PC-9 (cell line): ENCODE results near the gene MICAL3. TPM values are rescaled to one million over a fixed set of nuclear protein-coding genes. Genes with fewer than 3 reads are reported as not detected.

Experiments
- BruUV-seq: library from RNA; stranded (reverse); fragments of 400-500 nt; replicated peaks from 2 replicates; lab custom pipeline; 2021; lab: Mats Ljungman, UMichigan
- CTCF ChIA-PET: fragments of 300-600 bp; sonication (Branson Sonifier 250); formaldehyde crosslinking; loops from one replicate; lab custom pipeline; 2022; ENCODE audit warnings: antibody characterized with exemption; lab: Charles Lee
- POLR2A ChIA-PET: fragments of 300-600 bp; sonication (Branson Sonifier 250); formaldehyde crosslinking; loops from one replicate; lab custom pipeline; 2022; ENCODE audit warnings: antibody characterized with exemption; ENCODE audit not compliant: unreplicated experiment; lab: Charles Lee
- DNase-seq, 2 experiments: peaks; one replicate each; pipeline versions ENCODE4 v3.0.0 to v3.0.0-alpha.2; 2015 to 2022; ENCODE audit warnings: mixed read lengths in 1 of 2
- H2AFZ ChIP-seq: fragments of 200-600 bp; sonication (generic); 2 replicates; pipeline ENCODE4 v1.8.1; 2017; ENCODE audit warnings: antibody characterized with exemption
- H3F3A ChIP-seq: fragments of 200-600 bp; sonication (generic); 2 replicates; pipeline ENCODE4 v1.8.1; 2017; ENCODE audit warnings: antibody characterized with exemption, mild to moderate bottlenecking, low read depth; ENCODE audit not compliant: insufficient read depth
- H3K27ac ChIP-seq: fragments of 200-600 bp; sonication (generic); 2 replicates; pipeline ENCODE4 v1.6.1; 2016; ENCODE audit warnings: mixed run types
- H3K27me3 ChIP-seq: fragments of 200-600 bp; sonication (generic); 2 replicates; pipeline ENCODE4 v1.6.1; 2016; ENCODE audit warnings: low read depth, mixed run types; ENCODE audit not compliant: insufficient read depth
- H3K36me3 ChIP-seq: fragments of 200-600 bp; sonication (generic); 2 replicates; pipeline ENCODE4 v1.6.1; 2016; ENCODE audit warnings: low read depth, mixed run types
- H3K4me1 ChIP-seq: fragments of 200-600 bp; sonication (generic); replicated peaks from 2 replicates; pipeline ENCODE4 v1.6.1; 2016; ENCODE audit warnings: mixed run types; ENCODE audit not compliant: insufficient read depth
- H3K4me2 ChIP-seq: fragments of 200-600 bp; sonication (generic); 2 replicates; pipeline ENCODE4 v1.6.1; 2017; ENCODE audit warnings: mixed run types
- H3K4me3 ChIP-seq: fragments of 200-600 bp; sonication (generic); 2 replicates; pipeline ENCODE4 v1.6.1; 2016; ENCODE audit warnings: mixed run types
- H3K79me2 ChIP-seq: fragments of 200-600 bp; sonication (generic); 2 replicates; pipeline ENCODE4 v1.6.1; 2017; ENCODE audit warnings: low read depth, mixed run types
- H3K9me2 ChIP-seq: fragments of 200-600 bp; sonication (generic); 2 replicates; pipeline ENCODE4 v1.8.1; 2017; ENCODE audit warnings: mild to moderate bottlenecking; ENCODE audit not compliant: insufficient read depth
- H3K9me3 ChIP-seq: fragments of 200-600 bp; sonication (generic); 2 replicates; pipeline ENCODE4 v1.8.1; 2016; ENCODE audit warnings: low read depth; ENCODE audit not compliant: insufficient read depth
- H4K20me1 ChIP-seq: fragments of 200-600 bp; sonication (generic); 2 replicates; pipeline ENCODE4 v1.8.1; 2017; ENCODE audit not compliant: insufficient read depth
- EZH2 ChIP-seq: fragments of 200-600 bp; sonication (generic); IDR thresholded peaks from 2 replicates; pipeline ENCODE4 v1.8.0; 2017; ENCODE audit warnings: antibody characterized with exemption, low read depth
- intact Hi-C: fragments of 100-400 bp; cut with micrococcal nuclease; formaldehyde crosslinking; loops from one replicate; pipeline ENCODE4 v1.10.0; 2022; ENCODE audit not compliant: unreplicated experiment
- total RNA-seq: library from RNA; stranded (reverse); gene quantifications from 2 replicates; pipeline ENCODE4 v1.2.3, GENCODE V29; 2021
- TF ChIP-seq, protein P1 (sequence below): fragments of 200-600 bp; sonication (generic); conservative IDR thresholded peaks from 2 replicates; pipeline ENCODE4 v1.6.1; 2017; ENCODE audit warnings: mixed run types, antibody characterized with exemption, mild to moderate bottlenecking, moderate library complexity

MICAL3 gene
- total RNA-seq, 1 experiment from 2014 or later: 27.4 TPM

DNA sequence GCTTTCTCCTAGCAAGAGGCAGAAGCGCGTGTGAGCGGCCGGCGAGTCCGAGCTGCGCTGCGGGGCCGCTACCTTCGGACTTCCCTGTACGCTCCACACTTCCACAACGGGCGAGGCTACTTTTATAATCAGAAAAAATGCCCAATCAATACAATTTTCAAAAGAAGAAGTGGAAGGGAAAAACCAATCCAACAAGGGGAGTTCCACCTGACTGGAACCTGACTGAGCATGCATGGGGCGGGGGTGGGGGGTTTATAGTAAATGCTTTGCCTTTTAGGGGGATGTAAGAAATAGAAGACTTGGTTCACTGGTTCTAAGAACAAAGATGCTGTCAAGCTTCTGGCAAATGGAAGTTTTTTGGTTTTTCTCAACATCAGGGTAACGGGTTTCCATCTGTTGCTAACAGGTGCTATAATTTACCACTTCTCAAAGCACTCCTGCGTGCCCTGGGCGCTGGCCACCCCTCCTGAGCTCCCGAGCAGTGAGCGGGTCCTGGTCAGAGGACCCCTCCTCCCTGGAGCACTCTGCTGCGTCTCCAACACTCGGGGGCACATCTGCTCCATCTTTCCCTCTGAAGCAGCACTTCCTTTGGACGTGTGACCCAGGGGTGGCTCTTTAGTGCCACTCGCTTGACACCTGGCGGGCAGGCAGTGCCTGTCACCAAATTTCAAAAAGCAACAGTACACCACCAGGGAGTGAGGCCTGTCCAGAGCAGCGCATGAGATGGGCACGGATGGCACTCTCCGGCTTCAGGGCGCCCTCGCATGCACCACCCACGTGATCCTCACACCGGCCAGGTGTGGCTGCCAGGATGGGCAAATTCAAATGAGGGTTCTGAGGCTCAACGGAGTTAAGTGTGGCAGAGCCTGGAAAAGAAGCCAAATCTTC lies 228.5 kb downstream of the MICAL3 start:
- H3K9me3 ChIP-seq: no peaks in the 10 kb centered on the region
- no peaks in the 10 kb centered on the region for H3K27me3 ChIP-seq
- no peak for DNase-seq
- no peak overlapping the region for H3K4me2 ChIP-seq
- TF ChIP-seq, protein P1, sequence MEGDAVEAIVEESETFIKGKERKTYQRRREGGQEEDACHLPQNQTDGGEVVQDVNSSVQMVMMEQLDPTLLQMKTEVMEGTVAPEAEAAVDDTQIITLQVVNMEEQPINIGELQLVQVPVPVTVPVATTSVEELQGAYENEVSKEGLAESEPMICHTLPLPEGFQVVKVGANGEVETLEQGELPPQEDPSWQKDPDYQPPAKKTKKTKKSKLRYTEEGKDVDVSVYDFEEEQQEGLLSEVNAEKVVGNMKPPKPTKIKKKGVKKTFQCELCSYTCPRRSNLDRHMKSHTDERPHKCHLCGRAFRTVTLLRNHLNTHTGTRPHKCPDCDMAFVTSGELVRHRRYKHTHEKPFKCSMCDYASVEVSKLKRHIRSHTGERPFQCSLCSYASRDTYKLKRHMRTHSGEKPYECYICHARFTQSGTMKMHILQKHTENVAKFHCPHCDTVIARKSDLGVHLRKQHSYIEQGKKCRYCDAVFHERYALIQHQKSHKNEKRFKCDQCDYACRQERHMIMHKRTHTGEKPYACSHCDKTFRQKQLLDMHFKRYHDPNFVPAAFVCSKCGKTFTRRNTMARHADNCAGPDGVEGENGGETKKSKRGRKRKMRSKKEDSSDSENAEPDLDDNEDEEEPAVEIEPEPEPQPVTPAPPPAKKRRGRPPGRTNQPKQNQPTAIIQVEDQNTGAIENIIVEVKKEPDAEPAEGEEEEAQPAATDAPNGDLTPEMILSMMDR: no peak
- no peak for TF ChIP-seq EZH2
- intact Hi-C loops: no loop called here
- H3K9me2 ChIP-seq: no peaks in the 10 kb centered on the region
- ChIA-PET CTCF (no interaction called here), POLR2A (no interaction called here)
- H2AFZ ChIP-seq: no peak overlapping the region
- no peak overlapping the region for H3K27ac ChIP-seq
- no peaks in the 10 kb centered on the region for H3K4me1 ChIP-seq
- BruUV-seq: no TSS peak
- no peaks in the 10 kb centered on the region for H3K36me3 ChIP-seq
- no peak overlapping the region for H3K4me3 ChIP-seq
- H4K20me1 ChIP-seq: no peaks in the 10 kb centered on the region
- H3K79me2 ChIP-seq: no peaks in the 10 kb centered on the region
- H3F3A ChIP-seq: no peaks in the 10 kb centered on the region

DNA sequence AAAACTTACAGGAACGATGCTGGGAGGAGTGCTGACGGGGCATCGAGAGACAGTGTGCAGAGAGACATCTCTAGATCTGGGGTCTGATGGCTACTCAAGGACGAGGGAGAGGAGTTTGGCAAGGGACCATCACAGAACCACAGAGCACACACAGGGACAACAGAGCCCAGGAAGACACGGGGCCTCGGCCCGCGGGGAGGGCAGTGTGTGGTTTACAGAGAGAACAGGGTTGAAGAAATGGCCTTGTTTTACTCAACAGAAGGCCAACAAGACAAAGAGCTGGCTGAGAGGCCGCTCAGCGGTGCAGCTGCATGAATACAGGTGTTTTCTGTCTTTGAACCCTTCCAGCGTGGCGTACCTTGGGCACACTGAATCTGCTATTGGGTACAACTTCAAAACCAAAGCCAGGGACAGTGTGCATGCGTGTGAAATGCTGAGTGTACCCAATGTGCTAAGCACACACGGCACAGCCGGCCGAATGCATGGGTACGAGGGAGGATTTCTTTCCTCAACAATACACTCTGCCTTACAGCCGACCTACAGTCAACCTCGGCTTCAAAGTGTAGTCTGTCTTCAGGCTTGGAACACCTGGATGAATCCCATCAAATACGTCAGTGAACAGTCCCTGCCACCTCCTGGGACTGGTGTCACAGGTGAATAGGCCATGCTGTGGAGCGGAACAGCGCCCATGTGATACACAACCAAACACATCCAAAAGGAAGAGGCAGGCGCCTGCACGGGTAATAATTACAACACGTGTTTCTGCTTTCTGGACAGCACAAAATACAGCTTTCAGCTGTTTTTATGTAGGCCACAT lies 229.4 kb downstream of the MICAL3 start:
- no peaks in the 10 kb centered on the region for H3F3A ChIP-seq
- CTCF ChIA-PET: no interaction called here
- H4K20me1 ChIP-seq: no peaks in the 10 kb centered on the region
- BruUV-seq: no TSS peak
- no peaks in the 10 kb centered on the region for H3K79me2 ChIP-seq
- H2AFZ ChIP-seq: no peak overlapping the region
- no peaks in the 10 kb centered on the region for H3K4me1 ChIP-seq
- H3K36me3 ChIP-seq: no peaks in the 10 kb centered on the region
- DNase-seq: no peak
- H3K27ac ChIP-seq: no peak overlapping the region
- no peaks in the 10 kb centered on the region for H3K27me3 ChIP-seq
- no peaks in the 10 kb centered on the region for H3K9me3 ChIP-seq
- TF ChIP-seq, protein P1: no peak
- no peak for TF ChIP-seq EZH2
- intact Hi-C loops: no loop called here
- H3K4me3 ChIP-seq: no peak overlapping the region
- POLR2A ChIA-PET: interaction anchor here (0.6 kb wide), 1 partner anchor 62 kb away, joined by 3 read pairs; no protein-coding TSS in a partner anchor
- no peaks in the 10 kb centered on the region for H3K9me2 ChIP-seq
- H3K4me2 ChIP-seq: no peak overlapping the region

DNA sequence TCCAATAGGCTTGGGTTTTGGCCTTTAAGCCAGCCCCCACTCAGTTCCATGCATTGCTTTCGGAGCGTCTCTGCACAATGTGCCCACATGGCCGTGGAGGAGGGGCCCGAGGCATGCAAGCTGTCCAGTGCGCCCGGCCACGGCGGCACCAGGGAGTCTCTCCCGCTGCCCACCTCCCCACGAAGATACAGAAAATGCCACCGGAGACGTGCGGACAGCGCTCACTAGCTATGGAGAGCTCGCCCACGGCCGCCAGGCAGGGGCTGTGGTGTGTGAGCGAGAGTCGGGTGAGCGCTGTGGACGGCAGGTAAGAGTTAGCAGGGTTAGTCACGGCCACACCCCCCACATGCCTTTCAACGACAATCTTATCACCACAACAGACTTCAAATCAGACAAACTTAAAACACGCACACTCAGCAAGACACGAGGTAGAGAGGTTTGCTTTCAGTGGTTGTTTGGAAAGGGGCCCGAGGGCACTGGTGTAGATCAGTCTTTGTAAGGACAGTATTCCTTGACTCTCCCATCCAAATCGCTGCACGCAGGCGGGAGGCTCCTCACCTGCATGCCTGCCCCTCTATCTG lies 231.4 kb downstream of the MICAL3 start:
- no peak for TF ChIP-seq EZH2
- no peak for DNase-seq
- Histone ChIP-seq H3K4me3 (no peak overlapping the region), H2AFZ (no peak overlapping the region), H3K27me3 (no peaks in the 10 kb centered on the region), H3K36me3 (no peaks in the 10 kb centered on the region), H3K79me2 (no peaks in the 10 kb centered on the region), H3F3A (no peaks in the 10 kb centered on the region), H3K4me2 (no peak overlapping the region), H3K9me2 (no peaks in the 10 kb centered on the region), H3K9me3 (no peaks in the 10 kb centered on the region), H3K27ac (no peak overlapping the region), H3K4me1 (no peaks in the 10 kb centered on the region), H4K20me1 (no peaks in the 10 kb centered on the region)
- BruUV-seq: no TSS peak
- ChIA-PET POLR2A (no interaction called here), CTCF (no interaction called here)
- intact Hi-C loops: loop anchor here (2.0 kb wide), 1 partner anchor 234 kb away; no protein-coding TSS in a partner anchor
